Body of pancreas (tissue), 4 donors: ENCODE data around the gene RGL2.
A peak's percentile ranks its signal among the peaks of the same experiment; 100 is the strongest.

Experiments
- POLR2A ChIP-seq, 3 donors: fragments of 450-650 bp; IDR thresholded peaks; one replicate each; pipeline ENCODE4 v1.6.1; 2016; ENCODE audit warnings: antibody characterized with exemption in 3 of 3, mild to moderate bottlenecking in 2 of 3
- TF ChIP-seq, protein P1 (sequence below), 7 experiments: fragments of 450-650 bp in 4 of 7; fragments of 200-600 bp in 3 of 7; sonication (generic) in 3 of 7; IDR thresholded peaks; one replicate each; pipeline ENCODE4 v1.5.1; 2016 to 2019; ENCODE audit warnings: antibody characterized with exemption in 7 of 7

DNA sequence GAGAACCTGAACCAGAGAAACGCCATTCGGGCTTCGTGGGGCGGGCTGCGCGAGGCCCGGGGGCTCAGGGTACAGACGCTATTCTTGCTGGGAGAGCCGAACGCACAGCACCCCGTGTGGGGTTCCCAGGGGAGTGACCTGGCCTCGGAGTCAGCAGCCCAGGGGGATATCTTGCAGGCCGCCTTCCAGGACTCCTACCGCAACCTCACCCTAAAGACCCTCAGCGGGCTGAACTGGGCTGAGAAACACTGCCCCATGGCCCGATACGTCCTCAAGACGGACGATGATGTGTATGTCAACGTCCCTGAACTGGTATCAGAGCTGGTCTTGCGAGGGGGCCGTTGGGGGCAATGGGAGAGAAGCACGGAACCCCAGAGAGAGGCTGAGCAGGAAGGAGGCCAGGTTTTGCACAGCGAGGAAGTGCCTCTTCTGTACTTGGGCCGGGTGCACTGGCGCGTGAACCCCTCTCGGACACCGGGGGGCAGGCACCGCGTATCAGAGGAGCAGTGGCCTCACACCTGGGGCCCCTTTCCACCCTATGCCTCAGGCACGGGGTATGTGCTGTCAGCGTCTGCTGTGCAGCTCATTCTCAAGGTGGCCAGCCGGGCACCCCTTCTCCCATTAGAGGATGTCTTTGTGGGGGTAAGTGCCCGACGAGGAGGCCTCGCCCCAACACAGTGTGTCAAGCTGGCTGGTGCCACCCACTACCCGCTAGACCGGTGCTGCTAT, 20.9 kb downstream of the RGL2 start:
- no peak for TF ChIP-seq POLR2A (IDR thresholded peaks at IDR 0.05)
- TF ChIP-seq, protein P1, sequence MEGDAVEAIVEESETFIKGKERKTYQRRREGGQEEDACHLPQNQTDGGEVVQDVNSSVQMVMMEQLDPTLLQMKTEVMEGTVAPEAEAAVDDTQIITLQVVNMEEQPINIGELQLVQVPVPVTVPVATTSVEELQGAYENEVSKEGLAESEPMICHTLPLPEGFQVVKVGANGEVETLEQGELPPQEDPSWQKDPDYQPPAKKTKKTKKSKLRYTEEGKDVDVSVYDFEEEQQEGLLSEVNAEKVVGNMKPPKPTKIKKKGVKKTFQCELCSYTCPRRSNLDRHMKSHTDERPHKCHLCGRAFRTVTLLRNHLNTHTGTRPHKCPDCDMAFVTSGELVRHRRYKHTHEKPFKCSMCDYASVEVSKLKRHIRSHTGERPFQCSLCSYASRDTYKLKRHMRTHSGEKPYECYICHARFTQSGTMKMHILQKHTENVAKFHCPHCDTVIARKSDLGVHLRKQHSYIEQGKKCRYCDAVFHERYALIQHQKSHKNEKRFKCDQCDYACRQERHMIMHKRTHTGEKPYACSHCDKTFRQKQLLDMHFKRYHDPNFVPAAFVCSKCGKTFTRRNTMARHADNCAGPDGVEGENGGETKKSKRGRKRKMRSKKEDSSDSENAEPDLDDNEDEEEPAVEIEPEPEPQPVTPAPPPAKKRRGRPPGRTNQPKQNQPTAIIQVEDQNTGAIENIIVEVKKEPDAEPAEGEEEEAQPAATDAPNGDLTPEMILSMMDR (IDR thresholded peaks at IDR 0.05), result peak in 1 of 7 experiments; percentile 7
